SIG-M5 (cell line): ENCODE results near the gene GABARAPL2.
"Not testable (repeated sequence)": the region's sequence is repeated elsewhere in the genome, so short reads cannot be mapped to it uniquely, and the experiment has no call there.

Source experiments
- DNase-seq: peaks from one replicate; lab custom pipeline; 2025; lab: John Stamatoyannopoulos, UW

Gene GABARAPL2

GRCh38 chr16:75566040-75566757, at the start of gene GABARAPL2:
GABARAPL2 (plus strand) TSS chr16:75566379; CDS start chr16:75566487, 108 bp downstream.
- DNase-seq = no peak

GRCh38 chr16:75519175-75519574, 47.0 kb upstream of the GABARAPL2 start:
- no peak for DNase-seq

- no peak for DNase-seq
Measured at GRCh38 chr16:75526032-75526790, 40.0 kb upstream of the GABARAPL2 start.

GRCh38 chr16:75527825-75528299, 38.3 kb upstream of the GABARAPL2 start:
- DNase-seq = no peak

GRCh38 chr16:75529056-75529905, 36.9 kb upstream of the GABARAPL2 start:
- no peak for DNase-seq

GRCh38 chr16:75529959-75530358, 36.2 kb upstream of the GABARAPL2 start:
- DNase-seq = no peak

GRCh38 chr16:75532142-75532765, 33.9 kb upstream of the GABARAPL2 start:
- no peak for DNase-seq

GRCh38 chr16:75532791-75533190, 33.4 kb upstream of the GABARAPL2 start:
- no peak for DNase-seq

GRCh38 chr16:75534560-75535205, 31.5 kb upstream of the GABARAPL2 start:
- no peak for DNase-seq

- no peak for DNase-seq
Measured at GRCh38 chr16:75535211-75535843, 30.9 kb upstream of the GABARAPL2 start.

GRCh38 chr16:75535901-75536300, 30.3 kb upstream of the GABARAPL2 start, which contains the start of gene CHST5:
CHST5 (minus strand) TSS chr16:75536108; CDS start chr16:75530384, 5,724 bp downstream.
- DNase-seq = no peak

- no peak for DNase-seq
Measured at GRCh38 chr16:75537776-75538175, 28.4 kb upstream of the GABARAPL2 start.

- not testable (repeated sequence) for DNase-seq
Measured at GRCh38 chr16:75538882-75539565, 27.2 kb upstream of the GABARAPL2 start.

- DNase-seq = no peak
Measured at GRCh38 chr16:75541236-75541635, 24.9 kb upstream of the GABARAPL2 start.

GRCh38 chr16:75542462-75542861, 23.7 kb upstream of the GABARAPL2 start:
- DNase-seq = not testable (repeated sequence)

GRCh38 chr16:75545879-75546278, 20.3 kb upstream of the GABARAPL2 start:
- not testable (repeated sequence) for DNase-seq

- DNase-seq = no peak
Measured at GRCh38 chr16:75546293-75546692, 19.9 kb upstream of the GABARAPL2 start.

- not testable (repeated sequence) for DNase-seq
Measured at GRCh38 chr16:75548456-75548855, 17.7 kb upstream of the GABARAPL2 start.

GRCh38 chr16:75550211-75550662, 15.9 kb upstream of the GABARAPL2 start:
- peak; percentile 55 for DNase-seq

- DNase-seq = no peak
Measured at GRCh38 chr16:75552951-75553350, 13.2 kb upstream of the GABARAPL2 start.
